Measurements from ENCODE around the gene RNU5D-1. TPM values are rescaled to one million over a fixed set of nuclear protein-coding genes. Genes with fewer than 3 reads are reported as not detected.

The RNU5D-1 gene
- total and polyA plus RNA-seq, 2 donors from 2014 or later = not detected

DNA sequence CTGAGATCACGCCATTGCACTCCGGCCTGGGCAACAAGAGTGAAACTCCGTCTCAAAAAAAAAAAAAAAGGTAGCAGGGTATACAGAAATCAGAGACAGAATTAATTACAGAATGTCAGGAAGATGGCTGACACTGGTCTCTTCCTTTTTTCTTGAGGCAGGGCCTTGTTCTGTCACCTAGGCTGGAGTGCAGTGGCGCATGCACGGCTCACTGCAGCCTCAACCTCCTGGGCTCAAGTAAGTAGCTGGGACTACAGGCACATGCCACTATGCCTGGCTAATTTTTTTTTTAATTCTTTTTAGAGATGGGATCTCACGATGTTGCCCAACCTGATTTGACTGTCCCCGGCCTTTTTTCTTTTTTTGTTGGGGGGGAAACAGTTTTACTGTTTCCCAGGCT lies 16.4 kb downstream of the RNU5D-1 start:
- peaks cover 0 to 3% (median 0%) of the 10 kb centered on the region in 3 donors for H3K4me1 ChIP-seq (ENCODE audit: control insufficient read depth in 2 of 3, insufficient read depth in 2 of 3, low read depth in 1 of 3, low read length in 3 of 3)
- intact Hi-C loops (cut with DNase I) = no loop called here
- H3K27ac ChIP-seq (ENCODE audit: low read depth in 2 of 2, low read length in 2 of 2) = no peak overlapping the region
- TF ChIP-seq, protein P1, sequence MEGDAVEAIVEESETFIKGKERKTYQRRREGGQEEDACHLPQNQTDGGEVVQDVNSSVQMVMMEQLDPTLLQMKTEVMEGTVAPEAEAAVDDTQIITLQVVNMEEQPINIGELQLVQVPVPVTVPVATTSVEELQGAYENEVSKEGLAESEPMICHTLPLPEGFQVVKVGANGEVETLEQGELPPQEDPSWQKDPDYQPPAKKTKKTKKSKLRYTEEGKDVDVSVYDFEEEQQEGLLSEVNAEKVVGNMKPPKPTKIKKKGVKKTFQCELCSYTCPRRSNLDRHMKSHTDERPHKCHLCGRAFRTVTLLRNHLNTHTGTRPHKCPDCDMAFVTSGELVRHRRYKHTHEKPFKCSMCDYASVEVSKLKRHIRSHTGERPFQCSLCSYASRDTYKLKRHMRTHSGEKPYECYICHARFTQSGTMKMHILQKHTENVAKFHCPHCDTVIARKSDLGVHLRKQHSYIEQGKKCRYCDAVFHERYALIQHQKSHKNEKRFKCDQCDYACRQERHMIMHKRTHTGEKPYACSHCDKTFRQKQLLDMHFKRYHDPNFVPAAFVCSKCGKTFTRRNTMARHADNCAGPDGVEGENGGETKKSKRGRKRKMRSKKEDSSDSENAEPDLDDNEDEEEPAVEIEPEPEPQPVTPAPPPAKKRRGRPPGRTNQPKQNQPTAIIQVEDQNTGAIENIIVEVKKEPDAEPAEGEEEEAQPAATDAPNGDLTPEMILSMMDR (IDR thresholded peaks at IDR 0.05; ENCODE audit: borderline replicate concordance, extremely low read depth, insufficient read depth) = no peak
- no peak overlapping the region for H3K4me3 ChIP-seq (ENCODE audit: low read length in 3 of 3)
- H3K9me3 ChIP-seq (ENCODE audit: control insufficient read depth in 2 of 3, insufficient read depth in 1 of 3, low read length in 3 of 3) = no peaks in the 10 kb centered on the region
- DNase-seq (no peak), FAIRE-seq (no peak)
- H3K9ac ChIP-seq (ENCODE audit: low read length in 3 of 3) = no peak overlapping the region
- H3K27me3 ChIP-seq (ENCODE audit: control insufficient read depth, insufficient read depth, low read length) = no peaks in the 10 kb centered on the region
- H3K36me3 ChIP-seq (ENCODE audit: control insufficient read depth in 2 of 3, insufficient read depth in 3 of 3, low read length in 3 of 3) = no peaks in the 10 kb centered on the region

DNA sequence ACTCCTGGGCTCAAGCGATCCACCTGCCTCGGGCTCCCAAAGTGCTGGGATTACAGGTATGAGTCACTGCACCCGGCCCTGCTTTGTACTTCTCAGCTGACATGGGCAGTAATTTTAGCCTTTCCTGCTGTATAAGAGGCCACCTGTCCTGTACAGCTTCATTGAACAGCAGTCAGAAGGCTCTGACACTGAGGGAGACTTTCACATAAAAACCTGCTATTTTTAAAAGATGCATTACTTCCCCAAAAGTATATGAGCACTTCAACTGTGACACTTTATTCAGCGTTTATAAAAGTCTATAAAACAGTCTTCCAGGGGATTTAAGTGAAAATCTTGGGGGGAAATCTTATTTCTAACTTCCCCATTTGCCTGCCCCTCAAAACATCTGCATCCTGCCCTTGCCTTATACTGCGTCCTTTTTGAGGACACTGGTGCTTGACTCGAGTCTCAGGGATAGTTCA lies 17.6 kb downstream of the RNU5D-1 start:
- Histone ChIP-seq H3K9me3 (ENCODE audit: control insufficient read depth in 2 of 3, insufficient read depth in 1 of 3, low read length in 3 of 3) (no peaks in the 10 kb centered on the region), H3K27ac (ENCODE audit: low read depth in 2 of 2, low read length in 2 of 2) (no peak overlapping the region), H3K4me3 (ENCODE audit: low read length in 3 of 3) (no peak overlapping the region), H3K9ac (ENCODE audit: low read length in 3 of 3) (no peak overlapping the region), H3K4me1 (ENCODE audit: control insufficient read depth in 2 of 3, insufficient read depth in 2 of 3, low read depth in 1 of 3, low read length in 3 of 3) (peaks cover 0 to 3% (median 0%) of the 10 kb centered on the region in 3 donors), H3K27me3 (ENCODE audit: control insufficient read depth, insufficient read depth, low read length) (no peaks in the 10 kb centered on the region), H3K36me3 (ENCODE audit: control insufficient read depth in 2 of 3, insufficient read depth in 3 of 3, low read length in 3 of 3) (no peaks in the 10 kb centered on the region)
- intact Hi-C loops (cut with DNase I) = no loop called here
- DNase-seq = peak in 2 of 5 donors; percentile 24 to 57
- FAIRE-seq = no peak
- TF ChIP-seq, protein P1 (IDR thresholded peaks at IDR 0.05; ENCODE audit: borderline replicate concordance, extremely low read depth, insufficient read depth) = no peak

DNA sequence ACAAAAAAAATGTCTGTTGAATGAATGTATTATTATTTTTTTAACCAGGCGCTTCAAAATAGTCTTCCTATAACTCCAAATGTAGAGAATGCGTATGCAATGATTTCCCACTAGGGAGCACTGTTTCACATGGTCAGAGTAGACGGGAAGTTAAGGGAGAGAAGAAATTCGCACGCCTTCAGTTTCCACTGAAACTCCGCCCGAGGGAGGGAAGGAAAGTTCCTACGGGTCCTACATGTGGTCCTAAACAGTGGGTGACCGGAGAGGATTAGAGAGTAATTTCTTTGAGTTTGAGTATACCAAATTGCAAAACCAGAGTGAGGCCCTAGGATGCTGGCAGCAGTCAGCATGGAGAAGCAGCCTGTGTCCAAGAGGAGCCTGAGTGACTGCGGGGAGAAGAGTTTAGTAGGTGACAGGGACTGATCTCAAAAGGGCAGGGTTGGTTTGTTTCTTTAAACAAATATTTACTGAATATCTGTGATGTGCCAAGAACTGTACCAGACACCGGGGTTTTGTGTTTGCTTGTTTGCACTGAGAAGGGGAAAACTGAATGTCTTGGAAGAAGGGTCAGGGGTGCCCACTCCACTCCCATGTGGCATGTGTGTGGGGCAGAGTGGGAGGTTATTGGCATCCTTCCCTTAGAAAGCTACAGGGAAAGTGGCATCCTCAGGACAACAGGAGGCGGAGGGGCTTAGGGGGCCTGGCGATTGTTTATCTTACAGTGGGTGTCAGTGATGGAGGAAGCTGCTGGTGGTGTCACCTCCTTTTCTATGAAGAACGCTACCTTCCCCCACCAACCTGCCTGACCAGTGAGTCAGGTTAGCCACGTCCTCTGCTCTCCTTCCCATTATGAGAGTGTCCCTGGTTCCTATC lies 22.8 kb downstream of the RNU5D-1 start:
- peak; percentile 63 for FAIRE-seq

More for the DNA sequence above, 22.8 kb downstream of the RNU5D-1 start:
- no peaks in the 10 kb centered on the region for H3K4me1 ChIP-seq (ENCODE audit: control insufficient read depth in 2 of 3, insufficient read depth in 2 of 3, low read depth in 1 of 3, low read length in 3 of 3)
- peak overlapping the region in 1 of 3 donors; percentile 67 for H3K9ac ChIP-seq (ENCODE audit: low read length in 3 of 3)
- DNase-seq = peak in 2 of 5 donors; percentile 41 to 65
- TF ChIP-seq, protein P1 (IDR thresholded peaks at IDR 0.05; ENCODE audit: borderline replicate concordance, extremely low read depth, insufficient read depth) = peak; percentile 62
- intact Hi-C loops (cut with DNase I) = no loop called here
- no peaks in the 10 kb centered on the region for H3K9me3 ChIP-seq (ENCODE audit: control insufficient read depth in 2 of 3, insufficient read depth in 1 of 3, low read length in 3 of 3)
- no peaks in the 10 kb centered on the region for H3K27me3 ChIP-seq (ENCODE audit: control insufficient read depth, insufficient read depth, low read length)
- no peak overlapping the region for H3K27ac ChIP-seq (ENCODE audit: low read depth in 2 of 2, low read length in 2 of 2)
- peak overlapping the region in 1 of 3 donors; percentile 39 for H3K4me3 ChIP-seq (ENCODE audit: low read length in 3 of 3)
- H3K36me3 ChIP-seq (ENCODE audit: control insufficient read depth in 2 of 3, insufficient read depth in 3 of 3, low read length in 3 of 3) = no peaks in the 10 kb centered on the region

All from kidney (tissue), 14 donors.